GM21515 (cell line): ENCODE measurements around the gene NRXN3.

Experiments used
- ATAC-seq: cut with Tn5 transposase; IDR thresholded peaks from one replicate; pipeline ENCODE4 v1.9.1; 2021; ENCODE audit not compliant: unreplicated experiment

The NRXN3 gene

GRCh38 chr14:79491161-79491560, 1321.0 kb downstream of the NRXN3 start:
- no peak for ATAC-seq

GRCh38 chr14:79493081-79493645, 1323.0 kb downstream of the NRXN3 start:
- ATAC-seq = no peak

GRCh38 chr14:79496701-79497100, 1326.5 kb downstream of the NRXN3 start:
- ATAC-seq = no peak

- ATAC-seq = no peak
Measured at GRCh38 chr14:79500489-79500888, 1330.3 kb downstream of the NRXN3 start.

- no peak for ATAC-seq
Measured at GRCh38 chr14:79502136-79502750, 1332.1 kb downstream of the NRXN3 start.

GRCh38 chr14:79502751-79503148, 1332.6 kb downstream of the NRXN3 start:
- ATAC-seq = no peak

- ATAC-seq = no peak
Measured at GRCh38 chr14:79510659-79511058, 1340.5 kb downstream of the NRXN3 start.

GRCh38 chr14:79511146-79511545, 1341.0 kb downstream of the NRXN3 start:
- ATAC-seq = no peak

GRCh38 chr14:79513446-79513845, 1343.3 kb downstream of the NRXN3 start:
- ATAC-seq = no peak

- ATAC-seq = no peak
Measured at GRCh38 chr14:79514700-79515099, 1344.5 kb downstream of the NRXN3 start.

GRCh38 chr14:79515158-79515557, 1345.0 kb downstream of the NRXN3 start:
- no peak for ATAC-seq

- no peak for ATAC-seq
Measured at GRCh38 chr14:79516009-79516408, 1345.8 kb downstream of the NRXN3 start.

GRCh38 chr14:79525416-79525815, 1355.2 kb downstream of the NRXN3 start:
- ATAC-seq = no peak

GRCh38 chr14:79528828-79529416, 1358.7 kb downstream of the NRXN3 start:
- no peak for ATAC-seq

GRCh38 chr14:79530555-79530954, 1360.4 kb downstream of the NRXN3 start:
- no peak for ATAC-seq

GRCh38 chr14:79534703-79535353, 1364.7 kb downstream of the NRXN3 start:
- ATAC-seq = no peak

- no peak for ATAC-seq
Measured at GRCh38 chr14:79540394-79540793, 1370.2 kb downstream of the NRXN3 start.

GRCh38 chr14:79542121-79542520, 1371.9 kb downstream of the NRXN3 start:
- ATAC-seq = no peak

- ATAC-seq = no peak
Measured at GRCh38 chr14:79543348-79543747, 1373.2 kb downstream of the NRXN3 start.

GRCh38 chr14:79543967-79544697, 1374.0 kb downstream of the NRXN3 start:
- ATAC-seq = no peak

GRCh38 chr14:79544698-79545070, 1374.5 kb downstream of the NRXN3 start:
- no peak for ATAC-seq

- no peak for ATAC-seq
Measured at GRCh38 chr14:79548836-79549235, 1378.7 kb downstream of the NRXN3 start.
